ENCODE measurements around the gene PLEK.
"Not testable (repeated sequence)": the region's sequence is repeated elsewhere in the genome, so short reads cannot be mapped to it uniquely, and the experiment has no call there.

The PLEK gene

GRCh38 chr2:68365087-68365486 lies at the start of gene PLEK:
Gene PLEK (plus strand): TSS chr2:68365282. CDS start chr2:68365352, 70 bp downstream.
- FAIRE-seq, result no peak

GRCh38 chr2:68316111-68316510 lies 49.0 kb upstream of the PLEK start:
- FAIRE-seq, result no peak

- FAIRE-seq, result no peak
Observed at GRCh38 chr2:68317971-68318913, 46.8 kb upstream of the PLEK start.

- no peak for FAIRE-seq
Observed at GRCh38 chr2:68318914-68319397, 46.1 kb upstream of the PLEK start.

- FAIRE-seq, result no peak
Observed at GRCh38 chr2:68319398-68320117, 45.5 kb upstream of the PLEK start, which contains the start of gene CNRIP1. Gene CNRIP1 (minus strand): TSS chr2:68319949. CDS start chr2:68319400, 549 bp downstream.

- no peak for FAIRE-seq
Observed at GRCh38 chr2:68320118-68320641, 44.9 kb upstream of the PLEK start.

- no peak for FAIRE-seq
Observed at GRCh38 chr2:68325056-68325455, 40.0 kb upstream of the PLEK start.

- FAIRE-seq, result no peak
Observed at GRCh38 chr2:68328901-68329300, 36.2 kb upstream of the PLEK start.

GRCh38 chr2:68330691-68331090 lies 34.4 kb upstream of the PLEK start:
- no peak for FAIRE-seq

- no peak for FAIRE-seq
Observed at GRCh38 chr2:68333009-68333408, 32.1 kb upstream of the PLEK start.

GRCh38 chr2:68333931-68334330 lies 31.2 kb upstream of the PLEK start:
- FAIRE-seq, result no peak

- FAIRE-seq, result no peak
Observed at GRCh38 chr2:68336192-68336591, 28.9 kb upstream of the PLEK start.

- no peak for FAIRE-seq
Observed at GRCh38 chr2:68340226-68341061, 24.6 kb upstream of the PLEK start.

- FAIRE-seq, result no peak
Observed at GRCh38 chr2:68341062-68341329, 24.1 kb upstream of the PLEK start.

- no peak for FAIRE-seq
Observed at GRCh38 chr2:68341583-68341982, 23.5 kb upstream of the PLEK start.

- FAIRE-seq, result no peak
Observed at GRCh38 chr2:68342470-68342869, 22.6 kb upstream of the PLEK start.

GRCh38 chr2:68344031-68344430 lies 21.1 kb upstream of the PLEK start:
- FAIRE-seq, result no peak

- no peak for FAIRE-seq
Observed at GRCh38 chr2:68345129-68345875, 19.8 kb upstream of the PLEK start.

- FAIRE-seq, result not testable (repeated sequence)
Observed at GRCh38 chr2:68349091-68349490, 16.0 kb upstream of the PLEK start.

GRCh38 chr2:68351997-68352396 lies 13.1 kb upstream of the PLEK start:
- FAIRE-seq, result no peak

GRCh38 chr2:68352651-68353391 lies 12.3 kb upstream of the PLEK start:
- FAIRE-seq, result no peak
